Activated T-helper 17 cell treated with anti-CD3 and anti-CD28 coated beads, Interleukin-2, amount 50 U/mL, for 72 hours (primary cell): ENCODE results near the gene FARS2. TPM values are rescaled to one million over a fixed set of nuclear protein-coding genes. Genes with fewer than 3 reads are reported as not detected.
A peak's percentile ranks its signal among the peaks of the same experiment; 100 is the strongest.
"Not testable (repeated sequence)": the region's sequence is repeated elsewhere in the genome, so short reads cannot be mapped to it uniquely, and the experiment has no call there.

ENCODE experiments used
- ATAC-seq: fragments of 150-1000 bp; cut with Tn5 transposase; replicated peaks from 2 replicates; pipeline ENCODE4 v1.10.0; 2021; ENCODE audit warnings: mild to moderate bottlenecking, moderate library complexity
- H3K27ac Mint-ChIP-seq: one replicate; pipeline ENCODE4 v1.8.0; 2022; ENCODE audit warnings: mixed read lengths
- H3K27me3 Mint-ChIP-seq: one replicate; pipeline ENCODE4 v1.8.0; 2022; ENCODE audit warnings: mixed read lengths
- H3K36me3 Mint-ChIP-seq: one replicate; pipeline ENCODE4 v1.8.0; 2022; ENCODE audit warnings: low read depth, mild to moderate bottlenecking, mixed read lengths
- H3K4me1 Mint-ChIP-seq: one replicate; pipeline ENCODE4 v1.8.0; 2022; ENCODE audit warnings: mixed read lengths
- H3K4me3 Mint-ChIP-seq: one replicate; pipeline ENCODE4 v1.8.0; 2022; ENCODE audit warnings: mild to moderate bottlenecking, mixed read lengths
- H3K9me3 Mint-ChIP-seq: one replicate; pipeline ENCODE4 v1.8.0; 2022; ENCODE audit warnings: mixed read lengths
- total RNA-seq, 2 donors: library from RNA; stranded (reverse); gene quantifications; one replicate each; pipeline ENCODE4 v1.2.3, GENCODE V29; 2022

FARS2 gene
- total RNA-seq, 2 donors from 2014 or later = 19.3 to 48.3 TPM

DNA sequence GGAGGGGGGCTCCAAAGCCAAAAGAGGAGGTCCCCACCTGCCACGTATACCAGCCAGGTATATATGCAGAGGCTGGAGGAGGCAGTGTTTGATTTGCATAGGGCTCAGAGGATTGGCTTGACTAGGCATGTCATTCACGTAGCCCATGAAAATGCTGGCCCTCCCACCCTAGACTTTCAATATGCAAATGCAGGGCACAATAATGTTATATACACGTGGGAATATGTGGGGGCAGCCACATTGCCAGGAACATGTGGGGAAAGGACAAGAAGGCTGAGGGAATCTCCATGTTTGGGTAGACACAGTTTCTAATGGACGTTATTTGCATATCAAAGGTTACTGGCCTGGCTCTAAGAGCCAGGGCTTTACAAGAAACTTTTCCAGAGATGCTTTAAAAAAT lies 301.8 kb downstream of the FARS2 start:
- Mint-ChIP-seq H3K36me3 (no peaks in the 10 kb centered on the region), H3K27ac (no peak overlapping the region), H3K9me3 (no peaks in the 10 kb centered on the region), H3K4me3 (no peak overlapping the region), H3K27me3 (no peaks in the 10 kb centered on the region), H3K4me1 (peaks cover 9% of the 10 kb centered on the region)
- ATAC-seq = no peak

DNA sequence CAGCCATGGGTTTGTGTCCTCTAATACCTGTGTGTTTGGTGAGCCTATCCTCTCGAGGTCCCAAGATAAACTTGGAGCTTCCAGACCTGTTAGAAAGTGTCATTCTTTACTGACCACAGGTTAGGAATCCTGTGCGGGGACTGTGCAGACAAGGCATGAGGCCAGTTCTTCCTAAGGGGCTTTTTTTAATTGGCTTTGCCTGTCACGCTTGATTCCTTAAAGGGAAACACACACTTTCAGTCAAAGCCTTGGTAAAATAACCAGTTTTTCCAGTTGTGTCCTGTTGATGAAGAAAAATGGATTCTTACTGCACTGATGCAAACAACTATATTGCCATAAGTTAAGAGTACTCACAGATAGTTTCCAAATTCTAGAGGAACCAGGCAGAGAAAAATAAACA lies 303.4 kb downstream of the FARS2 start:
- peaks cover 15% of the 10 kb centered on the region for H3K4me1 Mint-ChIP-seq
- not testable (repeated sequence) for H3K36me3 Mint-ChIP-seq, H3K27me3 Mint-ChIP-seq, H3K27ac Mint-ChIP-seq, H3K9me3 Mint-ChIP-seq, ATAC-seq, H3K4me3 Mint-ChIP-seq

DNA sequence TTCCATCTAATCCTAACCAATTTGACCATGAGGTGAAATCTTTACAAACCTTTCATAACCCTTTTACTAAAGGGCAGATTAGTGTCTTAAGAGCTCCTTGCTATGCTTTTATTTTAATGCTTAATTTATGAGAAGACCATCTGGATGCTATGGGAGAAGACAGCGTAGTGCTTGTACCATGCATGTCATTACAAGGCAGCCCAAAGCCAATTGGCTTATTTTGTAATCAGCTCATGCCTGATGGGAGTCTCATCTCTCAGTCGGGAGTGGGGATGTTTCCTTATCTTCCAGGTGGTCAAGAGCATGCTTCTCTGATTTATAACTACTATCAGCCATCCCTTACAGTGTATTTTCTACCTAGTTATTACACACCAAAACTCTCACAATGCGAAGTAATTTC lies 304.7 kb downstream of the FARS2 start:
- Mint-ChIP-seq H3K27ac (no peak overlapping the region), H3K9me3 (no peaks in the 10 kb centered on the region), H3K36me3 (no peaks in the 10 kb centered on the region), H3K4me1 (peaks cover 16% of the 10 kb centered on the region), H3K27me3 (no peaks in the 10 kb centered on the region), H3K4me3 (no peak overlapping the region)
- no peak for ATAC-seq

DNA sequence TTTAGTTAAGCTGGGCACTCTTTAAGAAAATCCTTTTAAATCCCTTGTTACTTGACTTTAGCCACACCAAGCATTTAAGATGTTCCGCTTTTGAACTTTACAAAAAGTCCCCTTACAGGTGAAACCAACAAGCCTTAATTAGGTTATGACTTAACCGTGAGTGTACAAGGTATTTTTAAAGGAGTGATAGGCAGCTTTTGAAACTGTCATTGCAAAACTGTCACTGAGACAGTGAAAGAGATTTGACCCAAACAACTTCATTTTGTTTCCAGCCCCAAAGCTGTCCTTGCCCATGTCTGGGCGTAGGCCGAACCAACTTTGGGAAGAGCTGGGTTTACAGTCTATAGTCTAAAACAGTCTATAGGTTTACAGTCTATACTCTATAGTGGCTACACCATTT lies 305.4 kb downstream of the FARS2 start:
- ATAC-seq = peak; percentile 48
- H3K4me3 Mint-ChIP-seq = no peak overlapping the region
- H3K9me3 Mint-ChIP-seq = no peaks in the 10 kb centered on the region
- no peaks in the 10 kb centered on the region for H3K27me3 Mint-ChIP-seq
- H3K36me3 Mint-ChIP-seq = no peaks in the 10 kb centered on the region
- H3K4me1 Mint-ChIP-seq = peaks cover 19% of the 10 kb centered on the region
- no peak overlapping the region for H3K27ac Mint-ChIP-seq

GRCh38 chr6:5567352-5567751 lies 306.0 kb downstream of the FARS2 start:
- Mint-ChIP-seq H3K4me3 (no peak overlapping the region), H3K27me3 (no peaks in the 10 kb centered on the region), H3K27ac (no peak overlapping the region), H3K9me3 (no peaks in the 10 kb centered on the region), H3K4me1 (peaks cover 17% of the 10 kb centered on the region), H3K36me3 (no peaks in the 10 kb centered on the region)
- ATAC-seq = peak; percentile 43

DNA sequence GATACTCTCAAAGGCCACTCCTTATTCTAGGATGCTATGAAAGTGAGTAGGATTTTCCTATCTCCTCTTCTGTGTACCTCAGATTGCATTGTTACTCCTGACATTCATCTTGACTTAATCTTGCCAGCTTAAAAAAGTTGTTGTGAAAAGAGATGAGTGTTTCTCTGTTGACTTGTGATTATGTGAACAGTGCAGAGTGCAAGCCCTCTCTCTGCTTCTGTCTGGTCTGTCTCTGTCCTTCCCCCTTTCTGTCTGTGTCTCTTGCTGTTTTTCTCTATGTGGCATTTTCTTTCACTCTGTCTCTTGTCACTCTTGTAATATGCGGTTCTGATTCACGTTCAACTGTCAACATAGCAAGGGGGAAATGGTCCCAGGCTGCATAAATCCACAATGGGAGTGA lies 306.6 kb downstream of the FARS2 start:
- Mint-ChIP-seq H3K27ac (no peak overlapping the region), H3K27me3 (no peaks in the 10 kb centered on the region), H3K4me1 (peaks cover 16% of the 10 kb centered on the region), H3K4me3 (no peak overlapping the region), H3K36me3 (no peaks in the 10 kb centered on the region), H3K9me3 (peaks cover 1% of the 10 kb centered on the region)
- peak; percentile 24 for ATAC-seq

- no peak for ATAC-seq
Observed at GRCh38 chr6:5569491-5569890, 308.2 kb downstream of the FARS2 start.

GRCh38 chr6:5570641-5571040 lies 309.3 kb downstream of the FARS2 start:
- no peak for ATAC-seq
- peaks cover 3% of the 10 kb centered on the region for H3K36me3 Mint-ChIP-seq
- H3K27me3 Mint-ChIP-seq = no peaks in the 10 kb centered on the region
- H3K4me3 Mint-ChIP-seq = no peak overlapping the region
- H3K9me3 Mint-ChIP-seq = peaks cover 10% of the 10 kb centered on the region
- peaks cover 21% of the 10 kb centered on the region for H3K4me1 Mint-ChIP-seq
- H3K27ac Mint-ChIP-seq = no peak overlapping the region

More at GRCh38 chr6:5569491-5569890, 308.2 kb downstream of the FARS2 start:
- no peaks in the 10 kb centered on the region for H3K36me3 Mint-ChIP-seq
- H3K9me3 Mint-ChIP-seq = peaks cover 10% of the 10 kb centered on the region
- H3K27me3 Mint-ChIP-seq = no peaks in the 10 kb centered on the region
- no peak overlapping the region for H3K27ac Mint-ChIP-seq
- H3K4me1 Mint-ChIP-seq = peaks cover 21% of the 10 kb centered on the region
- H3K4me3 Mint-ChIP-seq = no peak overlapping the region

- H3K4me3 Mint-ChIP-seq = no peak overlapping the region
- no peak for ATAC-seq
- peaks cover under 1% of the 10 kb centered on the region for H3K36me3 Mint-ChIP-seq
- H3K9me3 Mint-ChIP-seq = no peaks in the 10 kb centered on the region
- no peaks in the 10 kb centered on the region for H3K27me3 Mint-ChIP-seq
- no peak overlapping the region for H3K27ac Mint-ChIP-seq
- H3K4me1 Mint-ChIP-seq = peaks cover 4% of the 10 kb centered on the region
Observed at GRCh38 chr6:5580736-5581581, 319.6 kb downstream of the FARS2 start.

DNA sequence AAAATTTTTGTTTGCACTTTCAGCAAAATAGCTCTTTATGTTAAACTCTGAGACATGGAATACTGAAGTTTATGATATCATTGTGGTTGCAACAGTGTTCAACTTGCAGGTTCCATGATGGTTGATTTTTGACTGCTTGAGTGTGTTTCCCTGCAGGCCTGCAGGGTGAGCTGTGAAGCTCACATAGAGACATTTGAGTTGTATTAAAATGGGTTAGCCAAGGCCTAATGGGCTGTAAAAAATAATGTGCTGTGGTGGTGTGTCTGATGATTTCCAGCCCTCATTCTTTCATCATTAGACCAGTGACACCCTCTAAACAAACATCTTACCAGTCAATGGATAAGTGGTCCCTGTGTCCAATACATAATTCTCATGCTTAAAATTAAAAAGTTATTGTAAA lies 321.4 kb downstream of the FARS2 start:
- no peaks in the 10 kb centered on the region for H3K27me3 Mint-ChIP-seq
- no peak overlapping the region for H3K4me3 Mint-ChIP-seq

DNA sequence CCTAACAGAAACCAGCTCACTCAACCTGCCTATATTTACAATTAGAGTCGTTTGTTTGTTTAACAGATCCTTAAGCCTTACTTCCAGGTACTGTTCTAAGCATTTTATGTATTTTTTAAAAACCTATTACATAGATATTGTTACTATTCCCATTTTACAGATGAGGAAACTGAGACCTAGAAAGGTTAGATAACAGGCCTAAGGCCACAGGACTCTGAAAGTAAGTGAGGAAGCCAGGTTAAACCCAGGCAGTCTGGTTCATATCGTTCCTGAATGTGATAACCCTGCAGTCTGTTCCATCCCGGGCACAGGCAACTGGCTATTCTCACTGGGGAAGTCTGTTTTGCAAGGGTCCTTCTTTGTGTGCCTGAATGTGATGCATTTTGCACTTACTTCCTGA lies 322.2 kb downstream of the FARS2 start:
- Mint-ChIP-seq H3K36me3 (no peaks in the 10 kb centered on the region), H3K4me3 (no peak overlapping the region), H3K27ac (no peak overlapping the region), H3K27me3 (no peaks in the 10 kb centered on the region), H3K4me1 (peaks cover 4% of the 10 kb centered on the region), H3K9me3 (no peaks in the 10 kb centered on the region)
- ATAC-seq = no peak

More for the DNA sequence above, 321.4 kb downstream of the FARS2 start:
- Mint-ChIP-seq H3K4me1 (peaks cover 4% of the 10 kb centered on the region), H3K36me3 (no peaks in the 10 kb centered on the region), H3K9me3 (no peaks in the 10 kb centered on the region), H3K27ac (no peak overlapping the region)
- ATAC-seq = no peak

DNA sequence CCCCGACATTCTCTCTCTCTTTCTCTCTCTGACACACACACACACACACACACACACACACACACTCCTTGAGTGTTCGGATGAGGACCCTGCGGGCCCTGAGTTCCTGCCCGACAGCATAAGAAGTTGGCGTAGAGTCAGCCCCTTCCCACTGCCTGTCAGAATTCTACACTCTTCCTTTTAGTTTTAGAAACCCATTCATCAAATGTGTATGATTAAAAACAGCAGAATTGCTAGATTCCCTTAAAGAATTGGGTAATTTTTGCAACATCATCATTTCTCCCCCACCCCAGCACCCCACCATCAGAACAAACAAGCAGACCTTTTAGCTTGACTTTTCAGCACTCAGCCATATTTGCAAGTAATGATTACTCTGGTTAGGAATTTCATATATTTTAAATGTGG lies 322.8 kb downstream of the FARS2 start:
- no peak overlapping the region for H3K27ac Mint-ChIP-seq
- H3K36me3 Mint-ChIP-seq = no peaks in the 10 kb centered on the region
- no peaks in the 10 kb centered on the region for H3K27me3 Mint-ChIP-seq
- no peak for ATAC-seq
- no peaks in the 10 kb centered on the region for H3K9me3 Mint-ChIP-seq
- peaks cover 4% of the 10 kb centered on the region for H3K4me1 Mint-ChIP-seq
- no peak overlapping the region for H3K4me3 Mint-ChIP-seq

DNA sequence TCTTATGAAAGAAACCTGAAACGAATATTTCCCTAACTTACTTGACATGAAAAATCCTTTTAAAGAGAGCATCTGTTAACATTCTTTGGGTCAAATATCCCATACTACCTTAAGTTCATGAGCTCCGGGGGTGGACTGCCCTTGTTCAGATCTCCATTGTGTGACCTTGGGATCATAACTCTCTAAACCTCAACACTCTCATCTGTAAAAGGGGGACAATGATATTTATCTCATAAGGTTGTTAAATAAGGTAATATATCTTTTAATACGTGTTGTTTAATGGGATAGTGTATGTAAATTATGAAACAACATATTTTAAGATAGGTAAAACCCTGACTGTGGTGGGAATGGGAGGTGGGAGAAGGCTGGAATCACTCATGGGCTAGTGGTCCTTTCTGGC lies 326.3 kb downstream of the FARS2 start:
- no peaks in the 10 kb centered on the region for H3K4me1 Mint-ChIP-seq
- H3K4me3 Mint-ChIP-seq = no peak overlapping the region
- H3K36me3 Mint-ChIP-seq = no peaks in the 10 kb centered on the region
- no peak for ATAC-seq
- H3K27ac Mint-ChIP-seq = no peak overlapping the region
- H3K27me3 Mint-ChIP-seq = no peaks in the 10 kb centered on the region
- H3K9me3 Mint-ChIP-seq = no peaks in the 10 kb centered on the region

DNA sequence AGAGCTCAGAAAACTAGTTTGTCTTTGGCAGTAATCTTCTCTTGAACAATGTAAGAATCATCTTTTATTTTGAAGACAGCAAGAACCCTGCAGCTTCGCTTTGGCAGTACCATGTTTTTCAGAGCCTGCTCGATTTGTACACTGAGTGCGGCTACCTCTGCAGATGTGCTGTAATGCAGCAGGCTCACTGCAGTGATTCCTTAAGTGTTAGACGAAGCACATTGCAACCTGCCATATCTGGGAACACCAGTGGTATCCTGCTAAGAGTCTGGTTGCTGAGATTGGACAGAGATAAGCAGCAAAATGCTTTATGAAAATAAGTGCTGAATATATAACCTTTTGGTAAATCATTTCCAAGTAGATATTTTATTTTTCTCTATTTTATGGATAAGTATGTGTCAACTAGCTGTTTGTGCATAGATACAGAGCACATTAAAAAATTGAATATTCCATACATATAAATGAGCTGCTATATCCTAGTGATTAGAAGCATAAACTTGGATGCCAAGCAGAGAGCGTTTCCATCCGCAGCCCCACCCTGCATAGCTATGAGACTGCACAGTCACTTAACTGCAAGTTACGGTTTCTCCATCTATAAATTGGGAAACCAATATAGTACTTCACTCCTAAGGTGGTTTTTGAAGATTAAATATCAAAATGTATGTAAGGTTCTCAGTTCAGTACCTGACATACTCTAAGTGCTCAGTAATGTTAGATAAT lies 328.3 kb downstream of the FARS2 start:
- Mint-ChIP-seq H3K9me3 (no peaks in the 10 kb centered on the region), H3K4me1 (no peaks in the 10 kb centered on the region), H3K27me3 (no peaks in the 10 kb centered on the region), H3K27ac (no peak overlapping the region), H3K36me3 (no peaks in the 10 kb centered on the region), H3K4me3 (no peak overlapping the region)
- no peak for ATAC-seq

DNA sequence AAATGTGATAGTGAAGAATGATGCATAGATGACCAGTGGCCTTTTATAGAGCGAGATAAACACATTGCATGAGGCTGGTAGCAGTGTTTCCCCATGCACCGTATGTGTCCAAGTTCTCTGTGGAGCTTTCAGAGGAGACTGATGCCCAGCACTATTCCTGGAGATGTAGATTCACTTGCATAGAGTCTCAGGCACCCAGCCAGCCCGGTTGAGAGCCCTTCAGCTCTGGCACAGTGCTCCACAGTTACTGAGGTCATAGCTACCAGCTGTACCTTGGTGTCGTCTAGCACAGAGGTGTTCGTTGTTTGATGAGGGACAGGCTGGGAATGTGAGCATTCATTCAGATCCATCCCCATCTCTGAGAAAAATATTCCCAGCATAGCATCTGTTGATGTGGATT lies 328.9 kb downstream of the FARS2 start:
- no peaks in the 10 kb centered on the region for H3K27me3 Mint-ChIP-seq
- no peaks in the 10 kb centered on the region for H3K36me3 Mint-ChIP-seq
- no peak overlapping the region for H3K4me3 Mint-ChIP-seq
- ATAC-seq = no peak
- H3K9me3 Mint-ChIP-seq = no peaks in the 10 kb centered on the region
- no peak overlapping the region for H3K27ac Mint-ChIP-seq
- H3K4me1 Mint-ChIP-seq = no peaks in the 10 kb centered on the region
